Esophagus squamous epithelium (tissue), 5 donors: ENCODE data around the gene CCDC200. TPM values are rescaled to one million over a fixed set of nuclear protein-coding genes. Genes with fewer than 3 reads are reported as not detected.
A peak's percentile ranks its signal among the peaks of the same experiment; 100 is the strongest.

Source experiments
- DNase-seq: peaks from one replicate; lab custom pipeline; 2025; lab: John Stamatoyannopoulos, UW
- H3K27ac ChIP-seq, 4 donors: fragments of 200-600 bp; sonication (generic); one replicate each; pipeline ENCODE4 v1.5.1; 2016 to 2019; ENCODE audit warnings: mild to moderate bottlenecking in 1 of 4
- H3K27me3 ChIP-seq, 4 donors: fragments of 200-600 bp; sonication (generic); 1 replicate in 3 of 4; 2 replicates in 1 of 4; pipeline versions ENCODE4 v1.5.1 to v1.6.0; 2017 to 2021; ENCODE audit warnings: antibody characterized with exemption in 1 of 4
- H3K36me3 ChIP-seq, 3 donors: fragments of 200-600 bp; sonication (generic); one replicate each; pipeline ENCODE4 v1.5.1; 2016 to 2019
- H3K4me1 ChIP-seq, 3 donors: fragments of 200-600 bp; sonication (generic); one replicate each; pipeline ENCODE4 v1.5.1; 2017 to 2019
- H3K4me3 ChIP-seq, 4 donors: fragments of 200-600 bp; sonication (generic); 1 replicate in 3 of 4; 2 replicates in 1 of 4; pipeline ENCODE4 v1.5.1; 2016 to 2019; ENCODE audit warnings: mild to moderate bottlenecking in 2 of 4, moderate library complexity in 1 of 4
- H3K9me3 ChIP-seq, 3 donors: fragments of 200-600 bp; sonication (generic); one replicate each; pipeline ENCODE4 v1.5.1; 2016 to 2019
- CTCF ChIP-seq, 6 experiments: fragments of 450-650 bp in 4 of 6; fragments of 200-600 bp in 2 of 6; sonication (generic) in 2 of 6; IDR thresholded peaks; one replicate each; pipeline ENCODE4 v1.5.1; 2016 to 2019; ENCODE audit warnings: antibody characterized with exemption in 6 of 6, mild to moderate bottlenecking in 4 of 6, moderate library complexity in 4 of 6
- POLR2A ChIP-seq, 4 donors: fragments of 450-650 bp; IDR thresholded peaks; one replicate each; pipeline ENCODE4 v1.6.1; 2017; ENCODE audit warnings: antibody characterized with exemption in 4 of 4, mild to moderate bottlenecking in 4 of 4, moderate library complexity in 3 of 4
- WGBS, 2 donors: methylation state at CpG; one replicate each; pipeline ENCODE4 v1.1.5; 2018; 5-methylcytosine and 5-hydroxymethylcytosine counted together
- intact Hi-C: fragments of 100-400 bp; cut with DNase I; formaldehyde crosslinking; loops from one replicate; pipeline ENCODE4 v1.15.0; 2022
- small RNA-seq, 4 donors: library from RNA; depleted of rRNA; stranded (forward); fragments of <200 nt; gene quantifications; one replicate each; pipeline ENCODE3, GENCODE V24; 2016
- total RNA-seq, 4 donors: library from RNA; depleted of rRNA; stranded (reverse); fragments of >200 nt; gene quantifications; one replicate each; pipeline ENCODE4 v1.1.0, GENCODE V29; 2016
- donor health status: DM: yes; HTN: yes; CAD: no.

The CCDC200 gene
- total RNA-seq, 4 donors from 2014 or later = not detected

DNA sequence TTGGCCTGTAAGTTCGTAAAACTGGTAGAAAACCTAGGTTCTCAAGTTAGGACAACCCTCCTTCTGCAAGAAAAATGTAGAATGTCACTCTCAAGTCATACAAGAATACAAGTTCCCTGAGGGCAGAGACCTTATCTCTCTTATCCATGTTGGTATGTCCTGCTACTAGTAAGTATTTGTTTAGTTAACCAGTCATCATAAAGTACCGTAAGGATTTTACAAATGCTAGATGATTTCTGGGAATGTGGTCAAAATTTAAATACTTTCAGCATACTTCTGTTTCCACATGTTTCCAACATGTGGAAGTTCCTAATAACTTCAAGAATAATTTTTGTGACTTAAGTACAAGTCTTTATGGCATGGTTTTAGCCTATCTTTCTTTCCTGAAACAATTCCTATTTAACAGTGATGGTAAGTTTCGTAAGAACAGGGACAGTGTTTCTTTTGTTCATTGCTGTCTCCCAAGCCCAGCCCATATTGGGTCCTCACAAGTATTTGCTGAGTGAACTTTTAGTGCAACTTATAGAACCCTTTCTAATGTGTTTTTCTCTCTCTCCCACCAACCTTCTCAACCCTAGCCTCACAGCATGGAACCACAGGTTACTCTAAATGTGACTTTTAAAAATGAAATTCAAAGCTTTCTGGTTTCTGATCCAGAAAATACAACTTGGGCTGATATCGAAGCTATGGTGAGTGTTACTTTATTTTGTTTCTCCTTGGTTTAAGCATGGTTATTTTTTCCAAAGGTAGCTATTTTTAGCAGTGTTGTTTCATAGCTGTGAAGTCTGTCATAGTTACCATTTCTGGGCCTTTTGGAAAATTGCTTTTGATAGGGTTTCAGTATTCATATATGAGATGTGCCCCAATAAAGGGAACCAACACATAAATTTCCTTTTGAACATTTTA, 53.0 kb downstream of the CCDC200 start:
- peaks cover 8 to 45% (median 11%) of the 10 kb centered on the region in 3 donors for H3K36me3 ChIP-seq
- DNase-seq = no peak
- intact Hi-C loops = no loop called here
- no peak overlapping the region for H3K4me3 ChIP-seq
- 58 to 65% methylated on average over 4 of the region's 4 CpGs for WGBS, 2 donors
- H3K27me3 ChIP-seq = no peaks in the 10 kb centered on the region
- H3K9me3 ChIP-seq = no peaks in the 10 kb centered on the region
- TF ChIP-seq CTCF (IDR thresholded peaks at IDR 0.05) (no peak), POLR2A (IDR thresholded peaks at IDR 0.05) (no peak)
- H3K27ac ChIP-seq = peak overlapping the region in 3 of 4 donors; percentile 0 to 17 (median 15)
- peaks cover 18 to 67% (median 47%) of the 10 kb centered on the region in 3 donors for H3K4me1 ChIP-seq

DNA sequence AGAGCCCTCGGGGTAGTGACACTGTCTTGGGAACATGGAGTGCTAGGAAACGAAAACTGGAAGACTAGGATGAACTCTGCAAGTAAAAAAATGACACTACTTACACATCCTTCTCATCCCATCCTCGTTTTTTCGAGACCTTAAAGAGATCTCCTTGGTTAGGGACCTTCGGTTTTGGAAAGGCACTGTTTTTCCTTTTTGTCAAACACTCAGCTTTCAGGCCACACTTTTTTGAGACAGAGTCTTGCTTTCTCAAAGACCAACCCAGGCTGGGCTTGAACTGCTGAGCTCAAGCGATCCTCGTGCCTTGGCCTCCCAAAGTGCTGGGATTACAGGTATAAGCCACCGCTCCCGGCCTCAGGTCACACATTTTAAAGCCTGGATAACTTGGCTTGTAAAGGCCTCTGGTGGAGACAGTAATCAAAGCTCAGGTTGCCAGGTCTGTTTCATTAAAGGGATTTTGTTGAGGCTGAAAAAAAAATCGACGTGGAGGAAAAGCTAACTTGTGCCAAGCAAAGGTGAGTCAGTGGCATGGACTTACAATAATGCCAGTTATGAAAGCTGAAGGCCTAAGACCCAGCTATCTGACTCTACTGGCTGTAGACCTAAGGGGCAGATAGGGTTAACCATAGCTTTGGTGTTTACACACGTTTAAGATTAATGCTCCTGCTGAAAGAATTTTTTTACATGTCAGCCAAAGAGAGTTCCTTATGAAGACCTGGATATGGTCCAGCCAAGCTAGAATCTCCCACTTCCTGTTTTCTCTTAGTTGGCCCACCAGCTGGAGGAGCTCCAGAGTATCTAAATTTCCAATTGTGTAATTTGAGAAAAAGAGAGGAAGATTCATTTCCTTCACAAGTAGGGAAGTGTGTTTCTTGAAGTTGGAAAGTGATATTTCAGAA, 56.6 kb downstream of the CCDC200 start:
- DNase-seq = no peak
- 4 to 9% methylated on average over 12 of the region's 12 CpGs for WGBS, 2 donors
- intact Hi-C loops = loop anchor here (5.0 kb wide), 1 partner anchor 45 kb away; the partner anchor contains the start of gene BRCA1

More for the DNA sequence above, 56.6 kb downstream of the CCDC200 start:
- H3K27ac ChIP-seq = peak overlapping the region; percentile 94 to 100 (median 98)
- H3K27me3 ChIP-seq = no peaks in the 10 kb centered on the region
- peaks cover 0 to 14% (median 0%) of the 10 kb centered on the region in 3 donors for H3K36me3 ChIP-seq
- peak overlapping the region; percentile 61 to 97 (median 82) for H3K4me3 ChIP-seq
- no peak for TF ChIP-seq CTCF (IDR thresholded peaks at IDR 0.05)
- TF ChIP-seq POLR2A (IDR thresholded peaks at IDR 0.05) = no peak
- peaks cover 25 to 70% (median 57%) of the 10 kb centered on the region in 3 donors for H3K4me1 ChIP-seq
- H3K9me3 ChIP-seq = no peaks in the 10 kb centered on the region

Small RNAs within 50 kb of the gene (small RNA-seq; reads per million reads assigned to genes)
- gene RF00004 (0 reads per million in 4 donors), gene RNU2-1 (0 reads per million in 4 donors)

Other genes with a start within 250 kb of the CCDC200 start
- gene PTGES3L, start 248.5 kb downstream of the CCDC200 start, total RNA-seq = 1 to 10 TPM in 1 of 4 donors, under 1 TPM in 1, not detected in 2; 0.27 to 1.1 TPM
- 1 to 10 TPM; 7.4 to 9.8 (median 8.5) TPM for gene RUNDC1, start 248.1 kb downstream of the CCDC200 start, total RNA-seq
- 1,000 to 10,000 TPM in 3 of 4 donors, 100 to 1,000 TPM in 1; 775 to 1,810 (median 1,289) TPM for gene RPL27, start 230.2 kb downstream of the CCDC200 start, total RNA-seq
- gene IFI35, start 221.8 kb downstream of the CCDC200 start, total RNA-seq = 10 to 100 TPM in 3 of 4 donors, 1 to 10 TPM in 1; 5.9 to 24.4 (median 13.6) TPM
- 100 to 1,000 TPM in 3 of 4 donors, 10 to 100 TPM in 1; 50.5 to 154 (median 110) TPM for gene VAT1, start 206.2 kb downstream of the CCDC200 start, total RNA-seq
- under 1 TPM in 3 of 4 donors, not detected in 1; 0.30 to 0.76 (median 0.53) TPM for gene RND2, start 203.4 kb downstream of the CCDC200 start, total RNA-seq
- gene BRCA1, start 103.3 kb downstream of the CCDC200 start, total RNA-seq = 10 to 100 TPM in 2 of 4 donors, 1 to 10 TPM in 2; 6.3 to 20.7 (median 9.8) TPM
- gene NBR1, start 57.4 kb downstream of the CCDC200 start, total RNA-seq = 10 to 100 TPM; 30.6 to 61.6 (median 42.0) TPM
- 1 to 10 TPM in 3 of 4 donors, under 1 TPM in 1; 0.27 to 2.5 (median 1.6) TPM for gene TMEM106A, start 16.7 kb downstream of the CCDC200 start, total RNA-seq
- gene RNU2-1, start 5.4 kb upstream of the CCDC200 start, total RNA-seq = not detected
- 10 to 100 TPM; 54.2 to 94.1 (median 61.5) TPM for gene ARL4D, start 170.4 kb upstream of the CCDC200 start, total RNA-seq